GM19238 (cell line): Measurements from ENCODE around the gene GIGYF2.

Experiments used
- DNase-seq: peaks from one replicate; pipeline ENCODE4 v3.0.0; 2011; ENCODE audit warnings: low spot score; ENCODE audit not compliant: insufficient read length

Gene GIGYF2

GRCh38 chr2:232878855-232879617, 181.9 kb downstream of the GIGYF2 start:
- DNase-seq = no peak

GRCh38 chr2:232879618-232880494, 182.7 kb downstream of the GIGYF2 start:
- no peak for DNase-seq

GRCh38 chr2:232880764-232881351, 183.7 kb downstream of the GIGYF2 start:
- no peak for DNase-seq

GRCh38 chr2:232882085-232882484, 185.0 kb downstream of the GIGYF2 start:
- no peak for DNase-seq

- no peak for DNase-seq
These were observed 185.5 kb downstream of the GIGYF2 start for GRCh38 chr2:232882505-232883115.

GRCh38 chr2:232883116-232883721, 186.1 kb downstream of the GIGYF2 start:
- no peak for DNase-seq

GRCh38 chr2:232884001-232884421, 186.9 kb downstream of the GIGYF2 start:
- no peak for DNase-seq

- no peak for DNase-seq
These were observed 187.6 kb downstream of the GIGYF2 start for GRCh38 chr2:232884549-232885263.

GRCh38 chr2:232885264-232885961, 188.3 kb downstream of the GIGYF2 start:
- no peak for DNase-seq

- DNase-seq = no peak
These were observed 189.0 kb downstream of the GIGYF2 start for GRCh38 chr2:232886176-232886575.

GRCh38 chr2:232886632-232887031, 189.5 kb downstream of the GIGYF2 start:
- no peak for DNase-seq

- DNase-seq = no peak
These were observed 190.2 kb downstream of the GIGYF2 start for GRCh38 chr2:232887171-232887850.

- DNase-seq = no peak
These were observed 191.1 kb downstream of the GIGYF2 start for GRCh38 chr2:232888099-232888836.

GRCh38 chr2:232888839-232889529, 191.9 kb downstream of the GIGYF2 start:
- no peak for DNase-seq

- no peak for DNase-seq
These were observed 192.8 kb downstream of the GIGYF2 start for GRCh38 chr2:232889876-232890401.

GRCh38 chr2:232890536-232890895, 193.4 kb downstream of the GIGYF2 start:
- no peak for DNase-seq

- DNase-seq = no peak
These were observed 193.9 kb downstream of the GIGYF2 start for GRCh38 chr2:232890896-232891601.
